Measurements from ENCODE around the gene CLN6. TPM values are rescaled to one million over a fixed set of nuclear protein-coding genes. Genes with fewer than 3 reads are reported as not detected.

Gene CLN6
- total RNA-seq, 1 donor from 2014 or later = 18.7 TPM

DNA sequence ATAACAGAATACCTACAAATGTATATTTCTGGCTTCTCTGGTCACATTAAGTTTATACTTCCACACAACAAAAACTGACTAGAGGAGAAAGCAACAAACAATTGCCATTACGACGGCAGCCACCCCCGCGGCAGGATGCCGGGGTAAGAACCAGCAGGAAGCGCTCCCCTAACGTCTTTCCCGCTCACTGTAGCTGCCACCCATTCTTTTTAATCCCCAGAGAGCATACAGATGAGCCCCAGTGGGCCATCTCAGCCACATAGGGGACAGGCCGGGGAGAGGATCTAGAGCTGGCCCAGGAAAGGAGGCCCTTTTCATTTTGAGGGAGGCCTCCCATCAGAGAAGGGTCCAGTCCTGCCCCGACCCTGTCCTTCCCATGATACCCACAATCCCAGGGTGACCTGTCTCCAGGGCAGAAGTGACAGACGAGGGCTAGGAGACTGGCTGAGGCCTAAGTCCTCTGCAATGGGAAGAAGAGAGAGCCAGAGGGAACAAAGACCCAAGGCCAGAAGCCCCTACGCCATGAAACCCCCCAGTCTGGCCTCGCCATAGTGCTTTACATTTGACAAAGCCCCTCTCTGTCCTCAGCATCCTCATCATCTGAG, 20.8 kb downstream of the CLN6 start:
- TF ChIP-seq, protein P1, sequence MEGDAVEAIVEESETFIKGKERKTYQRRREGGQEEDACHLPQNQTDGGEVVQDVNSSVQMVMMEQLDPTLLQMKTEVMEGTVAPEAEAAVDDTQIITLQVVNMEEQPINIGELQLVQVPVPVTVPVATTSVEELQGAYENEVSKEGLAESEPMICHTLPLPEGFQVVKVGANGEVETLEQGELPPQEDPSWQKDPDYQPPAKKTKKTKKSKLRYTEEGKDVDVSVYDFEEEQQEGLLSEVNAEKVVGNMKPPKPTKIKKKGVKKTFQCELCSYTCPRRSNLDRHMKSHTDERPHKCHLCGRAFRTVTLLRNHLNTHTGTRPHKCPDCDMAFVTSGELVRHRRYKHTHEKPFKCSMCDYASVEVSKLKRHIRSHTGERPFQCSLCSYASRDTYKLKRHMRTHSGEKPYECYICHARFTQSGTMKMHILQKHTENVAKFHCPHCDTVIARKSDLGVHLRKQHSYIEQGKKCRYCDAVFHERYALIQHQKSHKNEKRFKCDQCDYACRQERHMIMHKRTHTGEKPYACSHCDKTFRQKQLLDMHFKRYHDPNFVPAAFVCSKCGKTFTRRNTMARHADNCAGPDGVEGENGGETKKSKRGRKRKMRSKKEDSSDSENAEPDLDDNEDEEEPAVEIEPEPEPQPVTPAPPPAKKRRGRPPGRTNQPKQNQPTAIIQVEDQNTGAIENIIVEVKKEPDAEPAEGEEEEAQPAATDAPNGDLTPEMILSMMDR (IDR thresholded peaks at IDR 0.05) = no peak
- H3K9me3 Mint-ChIP-seq (ENCODE audit: unreplicated experiment) = no peaks in the 10 kb centered on the region
- no peaks in the 10 kb centered on the region for H3K36me3 Mint-ChIP-seq (ENCODE audit: unreplicated experiment)
- H3K27me3 Mint-ChIP-seq (ENCODE audit: unreplicated experiment) = no peaks in the 10 kb centered on the region
- DNase-seq (ENCODE audit: extremely low spot score, unreplicated experiment) = no peak
- H3K27ac Mint-ChIP-seq (ENCODE audit: unreplicated experiment) = no peak overlapping the region
- no peaks in the 10 kb centered on the region for H3K4me1 Mint-ChIP-seq (ENCODE audit: unreplicated experiment)
- H3K4me3 Mint-ChIP-seq (ENCODE audit: unreplicated experiment) = no peak overlapping the region

DNA sequence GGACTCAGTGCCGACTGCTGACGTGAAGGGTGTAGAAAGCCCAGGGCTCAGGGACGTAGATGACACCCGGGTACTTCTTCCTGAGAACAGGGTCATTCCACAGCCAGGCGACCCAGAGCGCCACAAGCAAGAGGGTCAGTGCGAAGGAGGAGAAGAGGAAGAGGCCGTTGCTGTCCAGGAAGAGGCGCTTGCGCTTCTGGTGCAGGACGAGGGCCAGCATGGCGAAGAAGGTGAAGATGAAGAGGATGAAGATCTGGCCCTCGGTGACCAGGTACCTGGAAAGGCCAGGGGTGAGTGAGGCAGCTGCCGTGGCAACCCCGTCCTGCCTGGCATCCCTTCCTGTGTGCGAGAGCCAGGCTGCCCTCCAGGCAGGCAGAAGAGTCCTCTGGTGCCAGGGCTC, 21.4 kb downstream of the CLN6 start:
- Mint-ChIP-seq H3K9me3 (ENCODE audit: unreplicated experiment) (no peaks in the 10 kb centered on the region), H3K27ac (ENCODE audit: unreplicated experiment) (no peak overlapping the region), H3K4me1 (ENCODE audit: unreplicated experiment) (no peaks in the 10 kb centered on the region), H3K36me3 (ENCODE audit: unreplicated experiment) (no peaks in the 10 kb centered on the region), H3K4me3 (ENCODE audit: unreplicated experiment) (no peak overlapping the region), H3K27me3 (ENCODE audit: unreplicated experiment) (no peaks in the 10 kb centered on the region)
- no peak for DNase-seq (ENCODE audit: extremely low spot score, unreplicated experiment)
- TF ChIP-seq, protein P1 (IDR thresholded peaks at IDR 0.05) = no peak

DNA sequence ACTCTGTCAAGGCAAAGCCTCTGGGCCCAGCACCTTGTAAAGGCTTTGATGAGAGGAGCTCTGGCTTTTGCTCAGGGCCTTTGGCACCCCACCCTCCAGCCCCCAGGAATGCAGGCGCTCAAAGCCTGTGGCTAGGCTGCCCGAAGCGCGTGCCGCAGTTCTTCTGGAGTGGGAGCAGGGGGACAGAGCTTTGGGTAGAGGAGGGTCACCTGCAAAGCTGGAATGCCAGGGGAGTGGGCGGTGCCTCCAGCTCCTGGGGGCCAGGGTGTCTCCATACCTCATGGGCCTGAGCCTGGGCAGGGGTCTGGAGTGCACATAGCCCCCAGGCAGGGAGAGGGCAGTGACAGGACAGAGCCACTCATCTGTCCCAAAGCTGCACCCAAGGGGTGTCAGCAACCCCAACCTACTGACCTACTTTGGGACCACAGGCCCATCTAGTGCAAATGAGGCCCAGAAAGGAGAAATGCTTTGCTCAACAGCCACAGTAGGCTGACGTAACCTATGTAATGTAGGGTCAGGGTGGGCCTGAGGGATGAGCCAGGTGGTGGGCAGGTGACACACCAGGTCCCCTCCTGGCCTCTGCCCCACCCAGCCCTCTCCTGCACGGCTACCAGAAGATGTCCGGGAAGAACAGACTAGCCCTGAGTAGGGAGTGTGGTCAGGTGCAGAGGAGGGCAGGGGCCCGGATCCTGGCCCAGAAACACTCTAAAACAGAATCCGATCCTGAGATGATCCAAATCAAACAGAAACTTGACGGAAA, 22.2 kb downstream of the CLN6 start:
- TF ChIP-seq, protein P1 (IDR thresholded peaks at IDR 0.05) = no peak
- Mint-ChIP-seq H3K27me3 (ENCODE audit: unreplicated experiment) (no peaks in the 10 kb centered on the region), H3K4me3 (ENCODE audit: unreplicated experiment) (no peak overlapping the region), H3K27ac (ENCODE audit: unreplicated experiment) (no peak overlapping the region), H3K36me3 (ENCODE audit: unreplicated experiment) (no peaks in the 10 kb centered on the region), H3K9me3 (ENCODE audit: unreplicated experiment) (no peaks in the 10 kb centered on the region), H3K4me1 (ENCODE audit: unreplicated experiment) (no peaks in the 10 kb centered on the region)
- no peak for DNase-seq (ENCODE audit: extremely low spot score, unreplicated experiment)

GRCh38 chr15:68206711-68207151, 22.8 kb downstream of the CLN6 start:
- no peak for DNase-seq (ENCODE audit: extremely low spot score, unreplicated experiment)
- H3K9me3 Mint-ChIP-seq (ENCODE audit: unreplicated experiment) = no peaks in the 10 kb centered on the region
- H3K27me3 Mint-ChIP-seq (ENCODE audit: unreplicated experiment) = no peaks in the 10 kb centered on the region
- peaks cover 6% of the 10 kb centered on the region for H3K4me1 Mint-ChIP-seq (ENCODE audit: unreplicated experiment)
- H3K27ac Mint-ChIP-seq (ENCODE audit: unreplicated experiment) = no peak overlapping the region
- H3K36me3 Mint-ChIP-seq (ENCODE audit: unreplicated experiment) = no peaks in the 10 kb centered on the region
- TF ChIP-seq, protein P1 (IDR thresholded peaks at IDR 0.05) = no peak
- no peak overlapping the region for H3K4me3 Mint-ChIP-seq (ENCODE audit: unreplicated experiment)

DNA sequence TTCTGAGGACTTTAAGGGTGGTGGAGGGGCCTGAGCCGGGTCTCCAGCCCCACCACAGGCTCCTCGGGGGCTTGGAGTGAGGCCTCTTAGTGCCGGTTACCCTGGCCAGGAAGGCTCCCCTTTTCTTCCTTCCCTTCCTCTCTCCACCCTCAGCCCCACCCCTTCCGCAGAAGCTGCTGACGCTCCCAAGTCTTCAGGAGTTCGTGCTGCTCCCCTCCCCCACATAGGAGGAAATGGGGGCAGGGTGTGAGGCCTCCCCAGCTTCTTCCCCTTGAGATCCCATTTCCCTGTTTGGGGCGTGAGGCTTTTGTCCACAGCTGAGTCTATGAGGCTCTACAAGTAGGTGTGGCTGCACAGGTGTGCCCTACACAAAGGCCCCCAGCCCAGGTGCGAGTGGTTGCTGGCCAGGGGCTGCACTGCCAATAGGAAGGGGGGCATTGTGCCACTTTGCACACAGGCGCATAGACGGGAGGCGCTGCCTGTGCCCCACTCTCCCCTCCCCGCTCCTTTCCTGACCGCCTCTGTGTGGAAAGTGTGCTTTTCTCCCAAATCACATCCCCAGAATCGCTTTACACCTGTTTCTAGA, 23.5 kb downstream of the CLN6 start:
- H3K27me3 Mint-ChIP-seq (ENCODE audit: unreplicated experiment) = no peaks in the 10 kb centered on the region
- no peaks in the 10 kb centered on the region for H3K9me3 Mint-ChIP-seq (ENCODE audit: unreplicated experiment)
- H3K4me3 Mint-ChIP-seq (ENCODE audit: unreplicated experiment) = no peak overlapping the region
- H3K4me1 Mint-ChIP-seq (ENCODE audit: unreplicated experiment) = peaks cover 10% of the 10 kb centered on the region
- TF ChIP-seq, protein P1 (IDR thresholded peaks at IDR 0.05) = no peak
- DNase-seq (ENCODE audit: extremely low spot score, unreplicated experiment) = no peak
- H3K36me3 Mint-ChIP-seq (ENCODE audit: unreplicated experiment) = no peaks in the 10 kb centered on the region
- H3K27ac Mint-ChIP-seq (ENCODE audit: unreplicated experiment) = no peak overlapping the region
